Measurements from ENCODE around the gene IGFBP6. TPM values are rescaled to one million over a fixed set of nuclear protein-coding genes. Genes with fewer than 3 reads are reported as not detected.

Gene IGFBP6
- total RNA-seq, 1 experiment from 2014 or later: 4.2 TPM

GRCh38 chr12:53052419-53053217 is 44.8 kb upstream of the IGFBP6 start:
- no peak overlapping the region for H2BK20ac ChIP-seq (ENCODE audit: low read depth, low read length, poor library complexity, severe bottlenecking)
- no peak overlapping the region for H3K4ac ChIP-seq (ENCODE audit: low read depth, low read length)
- H3K27me3 Mint-ChIP-seq (ENCODE audit: low read depth): peaks cover 26% of the 10 kb centered on the region
- no peak overlapping the region for H4K8ac ChIP-seq (replicated peaks; ENCODE audit: insufficient read length, low read depth, low read length)
- DNase-seq: no peak
- H2AK5ac ChIP-seq (ENCODE audit: insufficient read length, low read length): no peak overlapping the region
- no peak overlapping the region for H2BK15ac ChIP-seq (ENCODE audit: low read depth, low read length)
- H3K9ac ChIP-seq (ENCODE audit: extremely low read depth, insufficient read length, low read length): no peak overlapping the region
- H2BK12ac ChIP-seq (ENCODE audit: insufficient read length, low read depth, low read length): no peak overlapping the region
- H2BK120ac ChIP-seq (ENCODE audit: low read depth, low read length, poor library complexity, severe bottlenecking): no peak overlapping the region
- no peak overlapping the region for H4K5ac ChIP-seq (ENCODE audit: insufficient read length, low read depth, low read length)
- TF ChIP-seq, protein P1, sequence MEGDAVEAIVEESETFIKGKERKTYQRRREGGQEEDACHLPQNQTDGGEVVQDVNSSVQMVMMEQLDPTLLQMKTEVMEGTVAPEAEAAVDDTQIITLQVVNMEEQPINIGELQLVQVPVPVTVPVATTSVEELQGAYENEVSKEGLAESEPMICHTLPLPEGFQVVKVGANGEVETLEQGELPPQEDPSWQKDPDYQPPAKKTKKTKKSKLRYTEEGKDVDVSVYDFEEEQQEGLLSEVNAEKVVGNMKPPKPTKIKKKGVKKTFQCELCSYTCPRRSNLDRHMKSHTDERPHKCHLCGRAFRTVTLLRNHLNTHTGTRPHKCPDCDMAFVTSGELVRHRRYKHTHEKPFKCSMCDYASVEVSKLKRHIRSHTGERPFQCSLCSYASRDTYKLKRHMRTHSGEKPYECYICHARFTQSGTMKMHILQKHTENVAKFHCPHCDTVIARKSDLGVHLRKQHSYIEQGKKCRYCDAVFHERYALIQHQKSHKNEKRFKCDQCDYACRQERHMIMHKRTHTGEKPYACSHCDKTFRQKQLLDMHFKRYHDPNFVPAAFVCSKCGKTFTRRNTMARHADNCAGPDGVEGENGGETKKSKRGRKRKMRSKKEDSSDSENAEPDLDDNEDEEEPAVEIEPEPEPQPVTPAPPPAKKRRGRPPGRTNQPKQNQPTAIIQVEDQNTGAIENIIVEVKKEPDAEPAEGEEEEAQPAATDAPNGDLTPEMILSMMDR (conservative IDR thresholded peaks at IDR 0.05): no peak
- no peak overlapping the region for H2BK5ac ChIP-seq (ENCODE audit: insufficient read length, low read length)
- H3K18ac ChIP-seq (ENCODE audit: insufficient read length, low read depth, low read length): no peak overlapping the region
- WGBS (ENCODE audit: extremely low coverage, insufficient read length, low lambda C conversion rate): no CpG with 5 or more reads among the region's 11 CpGs
- no peaks in the 10 kb centered on the region for H4K20me1 ChIP-seq (ENCODE audit: control insufficient read depth, insufficient read depth, insufficient read length)
- no peak overlapping the region for H3K4me2 ChIP-seq (ENCODE audit: insufficient read depth, insufficient read length, low read length)
- peaks cover 42 to 49% of the 10 kb centered on the region in 2 experiments for H3K4me1 Mint-ChIP-seq
- no peak overlapping the region for H4K91ac ChIP-seq (ENCODE audit: insufficient read length, low read depth, low read length)
- no peaks in the 10 kb centered on the region for H3K27me3 ChIP-seq (ENCODE audit: insufficient read depth, low read length)
- peaks cover 25% of the 10 kb centered on the region; the same call in 1 of the 2 replicates for H3K4me1 ChIP-seq (ENCODE audit: insufficient read depth, low read length)
- no peak overlapping the region for H2AFZ ChIP-seq (ENCODE audit: low read length)
- H3K14ac ChIP-seq (ENCODE audit: insufficient read depth, low read length): no peak overlapping the region
- H3T11ph ChIP-seq (ENCODE audit: low read length): no peak overlapping the region
- no peak overlapping the region for H3K23ac ChIP-seq (ENCODE audit: insufficient read length, low read depth, low read length)
- H3K36me3 Mint-ChIP-seq (ENCODE audit: insufficient read depth in 1 of 3, low read depth in 3 of 3): peaks cover 6 to 8% (median 7%) of the 10 kb centered on the region in 3 experiments; a peak in 5 of 7 replicates
- H3K9me3 Mint-ChIP-seq: no peaks in the 10 kb centered on the region
- H3K56ac ChIP-seq (ENCODE audit: insufficient read length, low read depth, low read length): no peak overlapping the region
- peaks cover 7% of the 10 kb centered on the region for H3K23me2 ChIP-seq (ENCODE audit: insufficient read length, low read depth, low read length, poor library complexity, severe bottlenecking)
- no peak overlapping the region for H3K27ac ChIP-seq (ENCODE audit: insufficient read length, low read depth, low read length)
- H3K9me3 ChIP-seq (ENCODE audit: control insufficient read depth, low read depth, low read length): no peaks in the 10 kb centered on the region
- no peak overlapping the region for H3K27ac Mint-ChIP-seq
- no peaks in the 10 kb centered on the region for H3K79me1 ChIP-seq (ENCODE audit: insufficient read depth, low read depth, low read length, poor library complexity, severe bottlenecking)
- no peaks in the 10 kb centered on the region; the same call in 1 of the 2 replicates for H3K79me2 ChIP-seq (ENCODE audit: insufficient read depth, low read length)
- peak overlapping the region in 1 of 2 experiments; percentile 35; a peak in 2 of 5 replicates for H3K4me3 Mint-ChIP-seq
